Measurements from ENCODE around the gene MAPT. TPM values are rescaled to one million over a fixed set of nuclear protein-coding genes. Genes with fewer than 3 reads are reported as not detected.
"Not testable (repeated sequence)": the region's sequence is repeated elsewhere in the genome, so short reads cannot be mapped to it uniquely, and the experiment has no call there.

The MAPT gene
- total RNA-seq, 2 experiments from 2014 or later = 1.5 to 1.8 TPM

- CTCF ChIA-PET = interaction anchor here (0.6 to 0.9 kb wide), 2 partner anchors 64 to 175 kb away, joined by 3 read pairs; no protein-coding TSS in a partner anchor
Observed at GRCh38 chr17:46013127-46013501, 118.8 kb downstream of the MAPT start.

GRCh38 chr17:46013502-46014165 is 119.3 kb downstream of the MAPT start:
- Mint-ChIP-seq H3K36me3 (no peaks in the 10 kb centered on the region), H3K4me1 (ENCODE audit: low read depth) (peaks cover 4% of the 10 kb centered on the region), H3K27ac (no peak overlapping the region), H3K27me3 (no peaks in the 10 kb centered on the region), H3K4me3 (no peak overlapping the region), H3K9me3 (no peaks in the 10 kb centered on the region)
- CTCF ChIA-PET = interaction anchor here (0.9 kb wide), 1 partner anchor 65 kb away, joined by 3 read pairs; no protein-coding TSS in a partner anchor
- DNase-seq = no peak
- POLR2A ChIA-PET = interaction anchor here (0.6 kb wide), 1 partner anchor 122 kb away, joined by 3 read pairs; no protein-coding TSS in a partner anchor
- intact Hi-C loops (cut with micrococcal nuclease) = no loop called here

More at GRCh38 chr17:46013127-46013501, 118.8 kb downstream of the MAPT start:
- H3K4me1 Mint-ChIP-seq (ENCODE audit: low read depth) = peaks cover 1% of the 10 kb centered on the region
- no peaks in the 10 kb centered on the region for H3K9me3 Mint-ChIP-seq
- H3K27ac Mint-ChIP-seq = no peak overlapping the region
- H3K4me3 Mint-ChIP-seq = no peak overlapping the region
- DNase-seq = no peak
- POLR2A ChIA-PET = interaction anchor here (0.6 kb wide), 1 partner anchor 122 kb away, joined by 3 read pairs; no protein-coding TSS in a partner anchor
- H3K27me3 Mint-ChIP-seq = no peaks in the 10 kb centered on the region
- H3K36me3 Mint-ChIP-seq = no peaks in the 10 kb centered on the region
- intact Hi-C loops (cut with micrococcal nuclease) = no loop called here

- POLR2A ChIA-PET, H3K27me3 Mint-ChIP-seq, H3K4me3 Mint-ChIP-seq, H3K9me3 Mint-ChIP-seq, H3K36me3 Mint-ChIP-seq, DNase-seq: not testable (repeated sequence)
- intact Hi-C loops (cut with micrococcal nuclease) = loop anchor here (5.0 kb wide), 1 partner anchor 48 kb away; no protein-coding TSS in a partner anchor
- Mint-ChIP-seq H3K4me1 (ENCODE audit: low read depth) (peaks cover 24% of the 10 kb centered on the region), H3K27ac (peak overlapping the region; percentile 76)
- CTCF ChIA-PET = interaction anchor here (1.0 to 1.9 kb wide), 4 partner anchors 10 to 174 kb away, joined by 3 to 12 read pairs (median 3); partner anchors contain the start of gene KANSL1
Observed at GRCh38 chr17:46019408-46019925, 125.1 kb downstream of the MAPT start.

GRCh38 chr17:46020023-46020761 is 125.8 kb downstream of the MAPT start:
- H3K36me3 Mint-ChIP-seq = peaks cover 1% of the 10 kb centered on the region
- peak overlapping the region; percentile 76 for H3K27ac Mint-ChIP-seq
- H3K9me3 Mint-ChIP-seq = peaks cover 4% of the 10 kb centered on the region
- H3K4me1 Mint-ChIP-seq (ENCODE audit: low read depth) = peaks cover 24% of the 10 kb centered on the region
- intact Hi-C loops (cut with micrococcal nuclease) = no loop called here
- peak; percentile 72 for DNase-seq
- POLR2A ChIA-PET = no interaction called here
- CTCF ChIA-PET = interaction anchor here (1.0 to 1.9 kb wide), 5 partner anchors 9 to 173 kb away, joined by 3 to 12 read pairs (median 3); partner anchors contain the start of gene KANSL1
- H3K27me3 Mint-ChIP-seq = no peaks in the 10 kb centered on the region
- H3K4me3 Mint-ChIP-seq = peak overlapping the region; percentile 13

DNA sequence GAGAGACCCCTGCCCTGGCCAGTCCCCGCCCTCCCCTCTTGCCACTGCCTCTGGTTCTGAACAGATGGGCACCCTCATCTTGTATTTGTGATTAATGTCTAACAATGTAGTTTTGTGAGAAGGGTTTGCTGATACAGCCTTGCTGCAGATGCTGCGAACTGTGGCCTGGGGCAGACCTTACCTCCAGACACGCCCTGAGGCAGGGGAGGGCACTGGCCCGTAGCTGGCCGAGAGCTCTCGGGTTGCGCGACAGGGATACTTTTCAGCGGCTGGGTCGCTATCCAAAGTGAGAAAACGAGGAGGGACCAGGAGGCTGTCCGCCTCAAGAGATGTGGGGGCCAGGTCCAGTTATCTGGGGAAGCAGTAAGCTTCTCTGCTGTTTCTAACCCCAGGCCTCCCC is 126.6 kb downstream of the MAPT start:
- Mint-ChIP-seq H3K36me3 (peaks cover 1% of the 10 kb centered on the region), H3K27ac (no peak overlapping the region), H3K27me3 (no peaks in the 10 kb centered on the region), H3K4me3 (no peak overlapping the region), H3K9me3 (peaks cover 4% of the 10 kb centered on the region), H3K4me1 (ENCODE audit: low read depth) (peaks cover 24% of the 10 kb centered on the region)
- no peak for DNase-seq
- POLR2A ChIA-PET = no interaction called here
- CTCF ChIA-PET = interaction anchor here (0.8 to 1.9 kb wide), 4 partner anchors 18 to 172 kb away, joined by 3 to 12 read pairs (median 3); partner anchors contain the start of gene KANSL1
- intact Hi-C loops (cut with micrococcal nuclease) = no loop called here

DNA sequence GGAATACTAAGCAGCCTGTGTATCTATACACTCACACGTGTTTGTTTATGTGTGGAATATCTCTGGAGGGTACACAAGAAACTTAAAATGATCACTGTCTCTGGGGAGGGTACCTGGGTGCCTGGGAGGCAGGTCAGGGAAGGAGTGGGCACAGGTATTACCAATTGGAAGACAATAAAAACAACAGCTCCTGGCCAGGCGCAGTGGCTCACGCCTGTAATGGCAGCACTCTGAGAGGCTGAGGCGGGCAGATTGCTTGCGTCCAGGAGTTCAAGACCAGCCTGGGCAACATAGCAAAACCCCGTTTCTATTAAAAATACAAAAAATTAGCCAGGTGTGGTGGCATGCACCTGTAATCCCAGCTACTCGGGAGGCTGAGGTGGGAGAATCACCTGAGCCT is 129.0 kb downstream of the MAPT start:
- H3K36me3 Mint-ChIP-seq, H3K27ac Mint-ChIP-seq: not testable (repeated sequence)

DNA sequence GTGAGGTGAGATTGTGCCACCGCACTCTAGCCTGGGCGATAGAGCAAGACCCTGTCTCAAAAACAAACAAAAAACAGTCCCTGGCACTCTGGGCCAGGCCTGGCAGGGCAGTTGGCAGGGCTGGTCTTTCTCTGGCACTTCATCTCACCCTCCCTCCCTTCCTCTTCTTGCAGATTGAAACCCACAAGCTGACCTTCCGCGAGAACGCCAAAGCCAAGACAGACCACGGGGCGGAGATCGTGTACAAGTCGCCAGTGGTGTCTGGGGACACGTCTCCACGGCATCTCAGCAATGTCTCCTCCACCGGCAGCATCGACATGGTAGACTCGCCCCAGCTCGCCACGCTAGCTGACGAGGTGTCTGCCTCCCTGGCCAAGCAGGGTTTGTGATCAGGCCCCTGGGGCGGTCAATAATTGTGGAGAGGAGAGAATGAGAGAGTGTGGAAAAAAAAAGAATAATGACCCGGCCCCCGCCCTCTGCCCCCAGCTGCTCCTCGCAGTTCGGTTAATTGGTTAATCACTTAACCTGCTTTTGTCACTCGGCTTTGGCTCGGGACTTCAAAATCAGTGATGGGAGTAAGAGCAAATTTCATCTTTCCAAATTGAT is 129.5 kb downstream of the MAPT start:
- ChIA-PET POLR2A (no interaction called here), CTCF (no interaction called here)
- H3K4me3 Mint-ChIP-seq = no peak overlapping the region
- H3K27me3 Mint-ChIP-seq = no peaks in the 10 kb centered on the region
- peaks cover 3% of the 10 kb centered on the region for H3K9me3 Mint-ChIP-seq
- no peak overlapping the region for H3K27ac Mint-ChIP-seq
- H3K4me1 Mint-ChIP-seq (ENCODE audit: low read depth) = peaks cover 19% of the 10 kb centered on the region
- no peak for DNase-seq
- peaks cover 1% of the 10 kb centered on the region for H3K36me3 Mint-ChIP-seq
- intact Hi-C loops (cut with micrococcal nuclease) = no loop called here

More for the DNA sequence above, 129.0 kb downstream of the MAPT start:
- H3K9me3 Mint-ChIP-seq; CTCF ChIA-PET; DNase-seq; intact Hi-C loops (cut with micrococcal nuclease); POLR2A ChIA-PET; H3K27me3 Mint-ChIP-seq; H3K4me3 Mint-ChIP-seq: not testable (repeated sequence)
- H3K4me1 Mint-ChIP-seq (ENCODE audit: low read depth) = peaks cover 21% of the 10 kb centered on the region

DNA sequence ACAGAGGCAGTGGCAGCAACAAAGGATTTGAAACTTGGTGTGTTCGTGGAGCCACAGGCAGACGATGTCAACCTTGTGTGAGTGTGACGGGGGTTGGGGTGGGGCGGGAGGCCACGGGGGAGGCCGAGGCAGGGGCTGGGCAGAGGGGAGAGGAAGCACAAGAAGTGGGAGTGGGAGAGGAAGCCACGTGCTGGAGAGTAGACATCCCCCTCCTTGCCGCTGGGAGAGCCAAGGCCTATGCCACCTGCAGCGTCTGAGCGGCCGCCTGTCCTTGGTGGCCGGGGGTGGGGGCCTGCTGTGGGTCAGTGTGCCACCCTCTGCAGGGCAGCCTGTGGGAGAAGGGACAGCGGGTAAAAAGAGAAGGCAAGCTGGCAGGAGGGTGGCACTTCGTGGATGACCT is 130.2 kb downstream of the MAPT start:
- CTCF ChIA-PET = no interaction called here
- POLR2A ChIA-PET = no interaction called here
- intact Hi-C loops (cut with micrococcal nuclease) = no loop called here
- Mint-ChIP-seq H3K4me3 (no peak overlapping the region), H3K36me3 (peaks cover 6% of the 10 kb centered on the region), H3K9me3 (no peaks in the 10 kb centered on the region), H3K27me3 (no peaks in the 10 kb centered on the region), H3K4me1 (ENCODE audit: low read depth) (peaks cover 19% of the 10 kb centered on the region), H3K27ac (no peak overlapping the region)
- DNase-seq = no peak

DNA sequence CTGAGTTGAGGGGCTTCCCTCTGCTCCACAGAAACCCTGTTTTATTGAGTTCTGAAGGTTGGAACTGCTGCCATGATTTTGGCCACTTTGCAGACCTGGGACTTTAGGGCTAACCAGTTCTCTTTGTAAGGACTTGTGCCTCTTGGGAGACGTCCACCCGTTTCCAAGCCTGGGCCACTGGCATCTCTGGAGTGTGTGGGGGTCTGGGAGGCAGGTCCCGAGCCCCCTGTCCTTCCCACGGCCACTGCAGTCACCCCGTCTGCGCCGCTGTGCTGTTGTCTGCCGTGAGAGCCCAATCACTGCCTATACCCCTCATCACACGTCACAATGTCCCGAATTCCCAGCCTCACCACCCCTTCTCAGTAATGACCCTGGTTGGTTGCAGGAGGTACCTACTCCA is 130.7 kb downstream of the MAPT start:
- intact Hi-C loops (cut with micrococcal nuclease) = no loop called here
- DNase-seq = no peak
- CTCF ChIA-PET = no interaction called here
- H3K27me3 Mint-ChIP-seq = no peaks in the 10 kb centered on the region
- H3K36me3 Mint-ChIP-seq = peaks cover 6% of the 10 kb centered on the region
- POLR2A ChIA-PET = no interaction called here
- H3K4me3 Mint-ChIP-seq = no peak overlapping the region
- H3K4me1 Mint-ChIP-seq (ENCODE audit: low read depth) = peaks cover 14% of the 10 kb centered on the region
- no peaks in the 10 kb centered on the region for H3K9me3 Mint-ChIP-seq
- H3K27ac Mint-ChIP-seq = no peak overlapping the region

DNA sequence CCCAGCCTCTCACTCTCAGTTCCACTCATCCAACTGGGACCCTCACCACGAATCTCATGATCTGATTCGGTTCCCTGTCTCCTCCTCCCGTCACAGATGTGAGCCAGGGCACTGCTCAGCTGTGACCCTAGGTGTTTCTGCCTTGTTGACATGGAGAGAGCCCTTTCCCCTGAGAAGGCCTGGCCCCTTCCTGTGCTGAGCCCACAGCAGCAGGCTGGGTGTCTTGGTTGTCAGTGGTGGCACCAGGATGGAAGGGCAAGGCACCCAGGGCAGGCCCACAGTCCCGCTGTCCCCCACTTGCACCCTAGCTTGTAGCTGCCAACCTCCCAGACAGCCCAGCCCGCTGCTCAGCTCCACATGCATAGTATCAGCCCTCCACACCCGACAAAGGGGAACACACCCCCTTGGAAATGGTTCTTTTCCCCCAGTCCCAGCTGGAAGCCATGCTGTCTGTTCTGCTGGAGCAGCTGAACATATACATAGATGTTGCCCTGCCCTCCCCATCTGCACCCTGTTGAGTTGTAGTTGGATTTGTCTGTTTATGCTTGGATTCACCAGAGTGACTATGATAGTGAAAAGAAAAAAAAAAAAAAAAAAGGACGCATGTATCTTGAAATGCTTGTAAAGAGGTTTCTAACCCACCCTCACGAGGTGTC is 131.3 kb downstream of the MAPT start:
- Mint-ChIP-seq H3K27me3 (no peaks in the 10 kb centered on the region), H3K9me3 (no peaks in the 10 kb centered on the region), H3K4me3 (no peak overlapping the region), H3K4me1 (ENCODE audit: low read depth) (peaks cover 9% of the 10 kb centered on the region), H3K27ac (no peak overlapping the region), H3K36me3 (peaks cover 10% of the 10 kb centered on the region)
- ChIA-PET POLR2A (no interaction called here), CTCF (no interaction called here)
- DNase-seq = no peak
- intact Hi-C loops (cut with micrococcal nuclease) = no loop called here

- no peak for DNase-seq
- H3K27ac Mint-ChIP-seq = no peak overlapping the region
- intact Hi-C loops (cut with micrococcal nuclease) = no loop called here
- CTCF ChIA-PET = interaction anchor here (0.6 kb wide), 1 partner anchor 18 kb away, joined by 3 read pairs; no protein-coding TSS in a partner anchor
- peaks cover 18% of the 10 kb centered on the region for H3K36me3 Mint-ChIP-seq
- peaks cover 6% of the 10 kb centered on the region for H3K4me1 Mint-ChIP-seq (ENCODE audit: low read depth)
- POLR2A ChIA-PET = no interaction called here
- no peaks in the 10 kb centered on the region for H3K9me3 Mint-ChIP-seq
- no peaks in the 10 kb centered on the region for H3K27me3 Mint-ChIP-seq
- no peak overlapping the region for H3K4me3 Mint-ChIP-seq
Observed at GRCh38 chr17:46026166-46027047, 132.1 kb downstream of the MAPT start.

All from activated CD4-positive, alpha-beta memory T cell treated with anti-CD3 and anti-CD28 coated beads for 36 hours (primary cell).